Esophagus squamous epithelium (tissue), 5 donors: ENCODE results near the gene DHRS4. TPM values are rescaled to one million over a fixed set of nuclear protein-coding genes. Genes with fewer than 3 reads are reported as not detected.
A peak's percentile ranks its signal among the peaks of the same experiment; 100 is the strongest.
"Not testable (repeated sequence)": the region's sequence is repeated elsewhere in the genome, so short reads cannot be mapped to it uniquely, and the experiment has no call there.

Source experiments
- DNase-seq: peaks from one replicate; lab custom pipeline; 2025; lab: John Stamatoyannopoulos, UW
- H3K27ac ChIP-seq, 4 donors: fragments of 200-600 bp; sonication (generic); one replicate each; pipeline ENCODE4 v1.5.1; 2016 to 2019; ENCODE audit warnings: mild to moderate bottlenecking in 1 of 4
- H3K27me3 ChIP-seq, 4 donors: fragments of 200-600 bp; sonication (generic); 1 replicate in 3 of 4; 2 replicates in 1 of 4; pipeline versions ENCODE4 v1.5.1 to v1.6.0; 2017 to 2021; ENCODE audit warnings: antibody characterized with exemption in 1 of 4
- H3K36me3 ChIP-seq, 3 donors: fragments of 200-600 bp; sonication (generic); one replicate each; pipeline ENCODE4 v1.5.1; 2016 to 2019
- H3K4me1 ChIP-seq, 3 donors: fragments of 200-600 bp; sonication (generic); one replicate each; pipeline ENCODE4 v1.5.1; 2017 to 2019
- H3K4me3 ChIP-seq, 4 donors: fragments of 200-600 bp; sonication (generic); 1 replicate in 3 of 4; 2 replicates in 1 of 4; pipeline ENCODE4 v1.5.1; 2016 to 2019; ENCODE audit warnings: mild to moderate bottlenecking in 2 of 4, moderate library complexity in 1 of 4
- H3K9me3 ChIP-seq, 3 donors: fragments of 200-600 bp; sonication (generic); one replicate each; pipeline ENCODE4 v1.5.1; 2016 to 2019
- CTCF ChIP-seq, 6 experiments: fragments of 450-650 bp in 4 of 6; fragments of 200-600 bp in 2 of 6; sonication (generic) in 2 of 6; IDR thresholded peaks; one replicate each; pipeline ENCODE4 v1.5.1; 2016 to 2019; ENCODE audit warnings: antibody characterized with exemption in 6 of 6, mild to moderate bottlenecking in 4 of 6, moderate library complexity in 4 of 6
- POLR2A ChIP-seq, 4 donors: fragments of 450-650 bp; IDR thresholded peaks; one replicate each; pipeline ENCODE4 v1.6.1; 2017; ENCODE audit warnings: antibody characterized with exemption in 4 of 4, mild to moderate bottlenecking in 4 of 4, moderate library complexity in 3 of 4
- WGBS, 2 donors: methylation state at CpG; one replicate each; pipeline ENCODE4 v1.1.5; 2018; 5-methylcytosine and 5-hydroxymethylcytosine counted together
- intact Hi-C: fragments of 100-400 bp; cut with DNase I; formaldehyde crosslinking; loops from one replicate; pipeline ENCODE4 v1.15.0; 2022
- total RNA-seq, 4 donors: library from RNA; depleted of rRNA; stranded (reverse); fragments of >200 nt; gene quantifications; one replicate each; pipeline ENCODE4 v1.1.0, GENCODE V29; 2016
- donor health status: DM: yes; HTN: yes; CAD: no.

The DHRS4 gene
- total RNA-seq, 4 donors from 2014 or later = 27.5 to 46.0 (median 38.0) TPM

- H3K27ac ChIP-seq = peak overlapping the region in 3 of 4 donors; percentile 50 to 82 (median 76)
Measured at GRCh38 chr14:23984891-23985602, 31.5 kb downstream of the DHRS4 start.

GRCh38 chr14:23988223-23988606 lies 34.6 kb downstream of the DHRS4 start:
- not testable (repeated sequence) for H3K9me3 ChIP-seq, DNase-seq, H3K36me3 ChIP-seq, H3K27me3 ChIP-seq
- Histone ChIP-seq H3K4me3 (peak overlapping the region in 3 of 4 donors; percentile 36 to 70 (median 50)), H3K4me1 (peaks cover 38 to 62% (median 42%) of the 10 kb centered on the region in 3 donors), H3K27ac (peak overlapping the region in 3 of 4 donors; percentile 75 to 88 (median 82))
- intact Hi-C loops = loop anchor here (5.0 kb wide), 1 partner anchor 44 kb away; no protein-coding TSS in a partner anchor
- 57% methylated on average over 2 of the region's 6 CpGs; no CpG with 5 or more reads in 1 of the 2 donors for WGBS, 2 donors

More at GRCh38 chr14:23984891-23985602, 31.5 kb downstream of the DHRS4 start:
- Histone ChIP-seq H3K4me1 (peaks cover 36 to 58% (median 41%) of the 10 kb centered on the region in 3 donors), H3K36me3 (no peaks in the 10 kb centered on the region), H3K4me3 (no peak overlapping the region), H3K27me3 (no peaks in the 10 kb centered on the region), H3K9me3 (no peaks in the 10 kb centered on the region)
- DNase-seq = no peak
- WGBS, 2 donors = 19 to 35% methylated on average over 4 of the region's 4 CpGs
- intact Hi-C loops = loop anchor here (5.0 kb wide), 1 partner anchor 47 kb away; no protein-coding TSS in a partner anchor
- TF ChIP-seq CTCF (IDR thresholded peaks at IDR 0.05) = no peak
- TF ChIP-seq POLR2A (IDR thresholded peaks at IDR 0.05) = no peak

GRCh38 chr14:23988607-23989363 lies 35.2 kb downstream of the DHRS4 start, which contains the start of gene DHRS4L2:
DHRS4L2 (plus strand) TSS chr14:23988929; CDS start chr14:23988948, 19 bp downstream.
- H3K36me3 ChIP-seq, H3K9me3 ChIP-seq, H3K27me3 ChIP-seq, DNase-seq: not testable (repeated sequence)
- intact Hi-C loops = loop anchor here (5.0 kb wide), 1 partner anchor 44 kb away; no protein-coding TSS in a partner anchor
- Histone ChIP-seq H3K4me3 (peak within 1 kb of the TSS; percentile 11 to 70 (median 43)), H3K4me1 (peaks cover 38 to 62% (median 42%) of the 10 kb centered on the region in 3 donors), H3K27ac (peak within 1 kb of the TSS; percentile 73 to 88 (median 79))
- 3% methylated on average over 16 of the region's 40 CpGs; no CpG with 5 or more reads in 1 of the 2 donors for WGBS, 2 donors

- intact Hi-C loops = loop anchor here (5.0 kb wide), 1 partner anchor 42 kb away; no protein-coding TSS in a partner anchor
- Histone ChIP-seq H3K4me3 (peak overlapping the region in 1 of 4 donors; percentile 50), H3K4me1 (peaks cover 32 to 51% (median 38%) of the 10 kb centered on the region in 3 donors), H3K27ac (peak overlapping the region in 3 of 4 donors; percentile 1 to 82 (median 75))
- not testable (repeated sequence) for DNase-seq, H3K9me3 ChIP-seq, H3K27me3 ChIP-seq, H3K36me3 ChIP-seq
- WGBS, 2 donors = 64 to 73% methylated on average over 3 to 11 of the region's 21 CpGs
Measured at GRCh38 chr14:23989734-23990445, 36.3 kb downstream of the DHRS4 start.

GRCh38 chr14:23990961-23991360 lies 37.4 kb downstream of the DHRS4 start:
- H3K27ac ChIP-seq, intact Hi-C loops, H3K4me3 ChIP-seq, H3K27me3 ChIP-seq, H3K9me3 ChIP-seq, H3K36me3 ChIP-seq, DNase-seq: not testable (repeated sequence)
- 46 to 75% methylated on average over 1 of the region's 1 CpG for WGBS, 2 donors
- peaks cover 23 to 40% (median 28%) of the 10 kb centered on the region in 3 donors for H3K4me1 ChIP-seq

GRCh38 chr14:23993042-23993441 lies 39.5 kb downstream of the DHRS4 start:
- 53 to 61% methylated on average over 3 of the region's 3 CpGs for WGBS, 2 donors
- H3K36me3 ChIP-seq, DNase-seq, H3K27ac ChIP-seq, H3K9me3 ChIP-seq, H3K27me3 ChIP-seq, intact Hi-C loops, H3K4me3 ChIP-seq: not testable (repeated sequence)
- H3K4me1 ChIP-seq = peaks cover 15 to 22% (median 18%) of the 10 kb centered on the region in 3 donors

- intact Hi-C loops, H3K36me3 ChIP-seq: not testable (repeated sequence)
Measured at GRCh38 chr14:23996009-23996408, 42.4 kb downstream of the DHRS4 start.

GRCh38 chr14:23996825-23997224 lies 43.3 kb downstream of the DHRS4 start:
- DNase-seq, H3K27ac ChIP-seq, H3K27me3 ChIP-seq, H3K36me3 ChIP-seq, H3K4me3 ChIP-seq, intact Hi-C loops, H3K9me3 ChIP-seq, H3K4me1 ChIP-seq: not testable (repeated sequence)
- WGBS, 2 donors = 100% methylated on average over 1 of the region's 2 CpGs; no CpG with 5 or more reads in 1 of the 2 donors

More at GRCh38 chr14:23996009-23996408, 42.4 kb downstream of the DHRS4 start:
- H3K27me3 ChIP-seq, H3K9me3 ChIP-seq, H3K4me1 ChIP-seq, H3K4me3 ChIP-seq, H3K27ac ChIP-seq, DNase-seq: not testable (repeated sequence)

- H3K4me1 ChIP-seq, DNase-seq, H3K4me3 ChIP-seq, H3K27me3 ChIP-seq, H3K36me3 ChIP-seq, H3K9me3 ChIP-seq, H3K27ac ChIP-seq, intact Hi-C loops: not testable (repeated sequence)
- 100% methylated on average over 1 of the region's 5 CpGs for WGBS, 2 donors
Measured at GRCh38 chr14:23999640-24000039, 46.1 kb downstream of the DHRS4 start.

GRCh38 chr14:24001078-24001477 lies 47.5 kb downstream of the DHRS4 start:
- intact Hi-C loops, H3K27me3 ChIP-seq, H3K9me3 ChIP-seq, H3K4me1 ChIP-seq, DNase-seq, H3K36me3 ChIP-seq, H3K27ac ChIP-seq, H3K4me3 ChIP-seq: not testable (repeated sequence)

GRCh38 chr14:24001679-24002078 lies 48.1 kb downstream of the DHRS4 start:
- H3K4me1 ChIP-seq, DNase-seq, H3K27ac ChIP-seq, H3K4me3 ChIP-seq, intact Hi-C loops, H3K27me3 ChIP-seq, H3K9me3 ChIP-seq, H3K36me3 ChIP-seq: not testable (repeated sequence)
- no CpG with 5 or more reads among the region's 2 CpGs for WGBS, 2 donors
